ENCODE results near the gene MFAP3.
A peak's percentile ranks its signal among the peaks of the same experiment; 100 is the strongest.
"Not testable (repeated sequence)": the region's sequence is repeated elsewhere in the genome, so short reads cannot be mapped to it uniquely, and the experiment has no call there.

MFAP3 gene

GRCh38 chr5:154053468-154053867 is 14.7 kb downstream of the MFAP3 start:
- no peak for DNase-seq

- DNase-seq = no peak
These were observed 16.4 kb downstream of the MFAP3 start for GRCh38 chr5:154055201-154055600.

- no peak for DNase-seq
These were observed 19.6 kb downstream of the MFAP3 start for GRCh38 chr5:154058055-154059038.

GRCh38 chr5:154059039-154059430 is 20.3 kb downstream of the MFAP3 start:
- no peak for DNase-seq

DNA sequence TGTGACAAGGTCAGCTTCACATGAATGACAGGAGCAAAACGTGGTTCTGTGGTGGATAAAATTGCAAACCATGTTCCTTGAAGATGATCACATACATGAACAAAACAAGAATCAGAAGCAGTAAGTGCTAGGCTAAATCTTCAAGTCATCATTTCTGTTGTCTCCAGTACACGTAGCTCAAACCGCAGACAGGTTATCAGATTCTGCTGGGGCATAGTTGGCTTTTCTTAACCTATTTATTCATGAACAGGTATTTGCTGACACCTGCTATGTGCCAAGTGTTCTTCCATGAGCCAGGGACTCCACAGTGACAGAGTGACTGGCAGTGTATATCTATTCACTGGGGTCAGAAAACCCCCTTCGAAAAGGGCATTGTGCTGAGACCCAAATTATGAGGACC is 20.8 kb downstream of the MFAP3 start:
- DNase-seq = no peak

GRCh38 chr5:154060606-154061005 is 21.8 kb downstream of the MFAP3 start:
- no peak for DNase-seq

GRCh38 chr5:154063372-154063771 is 24.6 kb downstream of the MFAP3 start:
- DNase-seq = no peak

DNA sequence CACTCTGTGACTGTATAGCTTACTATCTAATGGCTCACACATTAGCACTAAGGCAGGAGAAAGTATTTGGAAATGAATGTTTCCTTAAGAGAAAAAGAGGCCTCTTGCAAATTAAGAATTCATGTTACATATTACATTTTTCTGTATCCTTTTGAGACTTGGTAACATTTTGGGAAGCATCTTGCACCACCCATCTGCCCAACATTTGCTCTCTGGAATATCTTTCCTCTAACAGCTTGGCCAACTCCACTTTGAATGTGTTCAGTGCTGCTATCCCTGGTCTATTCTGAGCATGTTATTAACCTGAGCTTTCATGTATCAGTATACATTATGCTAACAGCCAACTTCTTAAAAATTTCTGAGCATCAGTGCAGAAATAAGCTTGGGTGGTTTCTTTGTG is 27.2 kb downstream of the MFAP3 start:
- no peak for DNase-seq

DNA sequence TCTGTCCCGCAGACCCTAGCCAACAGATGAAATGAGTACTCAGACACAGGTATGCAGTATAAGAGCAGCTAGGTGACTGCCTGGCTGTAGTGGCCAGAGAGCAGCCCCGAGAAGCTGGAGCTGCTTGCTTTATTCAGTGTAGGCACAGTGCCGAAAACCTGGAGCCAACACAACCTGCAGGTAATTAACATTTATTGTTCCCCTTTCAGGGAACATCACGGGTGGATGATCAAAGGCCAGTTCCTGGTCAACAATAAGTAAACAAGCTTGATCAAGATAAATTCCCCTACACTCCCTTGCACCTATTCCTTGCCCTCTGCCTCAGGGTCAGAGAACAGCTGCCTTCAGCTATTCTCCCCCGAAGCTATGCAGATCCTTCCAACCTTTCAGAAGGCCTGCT is 31.1 kb downstream of the MFAP3 start:
- DNase-seq = not testable (repeated sequence)

GRCh38 chr5:154071799-154072413 is 33.1 kb downstream of the MFAP3 start:
- no peak for DNase-seq

DNA sequence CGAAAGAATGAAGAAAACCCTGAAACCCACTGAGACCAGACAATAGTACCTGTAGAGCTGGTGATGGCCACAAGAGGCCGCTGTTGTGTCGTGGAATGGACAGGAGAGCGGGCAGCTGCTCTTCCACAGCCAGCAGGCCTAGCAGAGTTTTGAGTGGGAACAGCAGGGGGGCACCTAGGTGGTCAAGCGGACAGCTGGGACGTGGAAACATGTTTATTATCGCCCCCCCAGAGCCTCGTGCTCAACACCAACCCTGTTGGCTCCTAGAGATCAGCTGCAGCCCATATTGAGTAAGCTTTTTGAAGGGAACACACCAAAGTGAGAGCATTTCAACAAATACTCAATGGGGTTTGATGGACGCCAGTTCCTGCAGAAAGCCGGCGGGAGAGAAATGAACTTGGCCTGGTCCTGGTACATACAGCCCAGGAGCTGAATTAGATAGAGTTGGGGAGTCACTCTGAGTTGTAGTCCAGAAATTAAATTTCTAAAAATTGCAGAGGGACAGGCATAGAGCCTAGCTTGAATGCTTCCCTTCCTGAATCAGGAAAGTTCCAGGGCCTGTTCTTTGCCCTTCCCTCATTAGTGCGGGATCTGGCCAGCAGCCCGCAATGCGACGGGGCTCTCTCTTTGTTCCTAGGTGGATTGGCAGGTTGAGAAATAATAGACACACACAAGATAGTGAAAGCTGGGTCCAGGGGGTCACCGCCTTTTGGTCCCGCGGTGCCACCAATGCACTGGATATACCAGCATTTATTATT is 33.8 kb downstream of the MFAP3 start:
- DNase-seq = peak in 54 of 56 donors; percentile 5 to 88 (median 61)

GRCh38 chr5:154076240-154076922 is 37.6 kb downstream of the MFAP3 start:
- no peak for DNase-seq

GRCh38 chr5:154077696-154078095 is 38.9 kb downstream of the MFAP3 start:
- DNase-seq = no peak

GRCh38 chr5:154078272-154078671 is 39.5 kb downstream of the MFAP3 start:
- no peak for DNase-seq

- DNase-seq = no peak
These were observed 42.5 kb downstream of the MFAP3 start for GRCh38 chr5:154081246-154081645.

DNA sequence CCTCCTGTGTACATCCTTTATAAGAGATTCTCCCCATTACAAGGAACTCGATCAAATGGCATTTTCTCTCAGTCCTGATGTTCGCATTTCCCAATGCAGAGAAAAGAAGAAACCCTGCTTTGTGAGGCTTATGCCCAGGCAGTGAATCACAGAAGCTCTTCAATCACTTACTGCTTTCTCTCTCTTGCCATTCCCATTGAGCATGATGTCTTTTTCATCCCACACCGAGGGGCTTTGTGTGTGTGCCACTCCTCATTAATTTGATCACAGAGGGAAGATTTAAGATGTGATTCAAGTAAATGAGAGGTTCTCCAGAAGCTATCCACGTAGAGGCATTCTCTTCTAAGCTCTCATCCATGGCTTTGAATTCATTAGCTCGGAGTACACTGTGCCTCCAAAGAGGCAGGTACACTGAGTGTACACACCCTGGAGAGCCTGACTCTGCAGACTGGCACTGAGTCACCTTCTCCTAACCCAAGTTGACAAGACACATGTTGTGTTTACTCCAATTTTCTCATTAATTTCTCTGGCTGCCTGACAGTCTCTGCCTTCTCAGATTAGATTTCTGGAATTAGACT is 45.4 kb downstream of the MFAP3 start:
- no peak for DNase-seq

DNA sequence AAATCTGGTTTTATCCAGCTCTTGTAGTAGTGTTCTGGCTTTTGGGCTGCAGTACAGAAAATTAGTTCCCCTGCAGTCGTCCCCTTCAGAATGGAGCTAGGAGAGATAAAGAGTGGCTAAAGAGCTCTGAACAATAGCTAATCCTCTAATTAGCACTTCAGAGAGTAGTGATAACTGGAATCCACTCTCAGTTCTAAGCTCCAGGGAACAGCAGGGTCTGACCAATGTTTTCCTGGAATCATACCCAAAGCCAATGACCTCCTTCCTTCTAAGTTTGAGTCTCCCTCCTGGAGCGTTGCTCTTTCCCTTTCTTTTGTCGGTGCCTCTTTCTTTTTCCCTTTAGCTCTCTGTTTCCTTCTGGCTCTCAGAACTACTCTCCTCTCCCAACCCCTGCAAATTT is 47.4 kb downstream of the MFAP3 start:
- DNase-seq = no peak

- no peak for DNase-seq
These were observed 47.9 kb downstream of the MFAP3 start for GRCh38 chr5:154086641-154087040.

GRCh38 chr5:154087260-154087659 is 48.5 kb downstream of the MFAP3 start:
- DNase-seq = peak in 14 of 56 donors; percentile 3 to 33 (median 14)

GRCh38 chr5:154088801-154089200 is 50.0 kb downstream of the MFAP3 start:
- no peak for DNase-seq

DNA sequence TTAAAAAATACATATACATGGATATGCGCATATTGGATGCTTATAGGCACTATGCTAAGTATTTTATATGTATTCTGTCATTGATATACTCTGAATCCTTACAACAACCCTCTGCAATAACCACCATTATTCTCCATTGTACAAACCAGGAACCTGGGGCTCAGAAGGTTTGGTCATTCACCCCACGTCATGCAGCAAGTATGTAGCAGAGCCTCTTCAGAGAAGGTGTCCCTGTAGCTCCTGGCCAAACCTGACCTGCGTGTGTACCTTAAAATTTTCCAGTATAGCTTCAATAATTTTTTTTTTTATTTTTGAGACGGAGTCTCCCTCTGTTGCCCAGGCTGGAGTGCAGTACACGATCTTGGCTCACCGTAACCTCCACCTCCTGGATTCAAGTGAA is 51.9 kb downstream of the MFAP3 start:
- DNase-seq = no peak
